Smooth muscle cell (in vitro differentiated cells): ENCODE results near the gene YY1AP1. TPM values are rescaled to one million over a fixed set of nuclear protein-coding genes. Genes with fewer than 3 reads are reported as not detected.
"Not testable (repeated sequence)": the region's sequence is repeated elsewhere in the genome, so short reads cannot be mapped to it uniquely, and the experiment has no call there.

ENCODE experiments used
- DNase-seq: peaks from one replicate; lab custom pipeline; 2025; ENCODE audit not compliant: unreplicated experiment; lab: John Stamatoyannopoulos, UW
- H2AFZ ChIP-seq: fragments of 200-600 bp; sonication (generic); 2 replicates; pipeline ENCODE4 v1.6.0; 2016; ENCODE audit warnings: antibody characterized with exemption, low read depth, mild to moderate bottlenecking
- H3F3A ChIP-seq: fragments of 200-600 bp; sonication (generic); 2 replicates; pipeline ENCODE4 v1.6.0; 2017; ENCODE audit warnings: antibody characterized with exemption, low read depth
- H3K27ac ChIP-seq: fragments of 200-600 bp; sonication (generic); 2 replicates; pipeline ENCODE4 v1.5.1; 2016; ENCODE audit warnings: low read depth, mild to moderate bottlenecking
- H3K27me3 ChIP-seq: fragments of 200-600 bp; sonication (generic); 2 replicates; pipeline ENCODE4 v1.6.1; 2016; ENCODE audit warnings: low read depth, mild to moderate bottlenecking
- H3K36me3 ChIP-seq: fragments of 200-600 bp; sonication (generic); 2 replicates; pipeline ENCODE4 v1.5.1; 2016; ENCODE audit warnings: low read depth
- H3K4me1 ChIP-seq: fragments of 200-600 bp; sonication (generic); 2 replicates; pipeline ENCODE4 v1.5.1; 2016; ENCODE audit warnings: low read depth
- H3K4me2 ChIP-seq: fragments of 200-600 bp; sonication (generic); 2 replicates; pipeline ENCODE4 v1.6.0; 2016; ENCODE audit warnings: mild to moderate bottlenecking
- H3K4me3 ChIP-seq: fragments of 200-600 bp; sonication (generic); 2 replicates; pipeline ENCODE4 v1.5.1; 2016; ENCODE audit warnings: mild to moderate bottlenecking
- H3K79me2 ChIP-seq: fragments of 200-600 bp; sonication (generic); 2 replicates; pipeline ENCODE4 v1.6.0; 2016; ENCODE audit warnings: low read depth, mild to moderate bottlenecking
- H3K9ac ChIP-seq: fragments of 200-600 bp; sonication (generic); 2 replicates; pipeline ENCODE4 v1.6.0; 2016; ENCODE audit warnings: low read depth
- H3K9me3 ChIP-seq: fragments of 200-600 bp; sonication (generic); replicated peaks from 2 replicates; pipeline ENCODE4 v1.5.1; 2016; ENCODE audit warnings: low read depth
- H4K20me1 ChIP-seq: fragments of 200-600 bp; sonication (generic); 2 replicates; pipeline ENCODE4 v1.6.0; 2016; ENCODE audit warnings: low read depth
- CTCF ChIP-seq: fragments of 200-600 bp; sonication (generic); IDR thresholded peaks from 2 replicates; pipeline ENCODE4 v1.5.1; 2017; ENCODE audit warnings: borderline replicate concordance, mild to moderate bottlenecking, antibody characterized with exemption; ENCODE audit not compliant: insufficient read depth, poor library complexity, severe bottlenecking
- WGBS: methylation state at CpG from one replicate; pipeline ENCODE4 v1.1.7; 2016; ENCODE audit warnings: low lambda C conversion rate; 5-methylcytosine and 5-hydroxymethylcytosine counted together
- polyA plus RNA-seq: library from polyadenylated mRNA; unstranded; fragments of >200 nt; fragmentation: Nextera tagmentation; extraction: Ambion mirVana; gene quantifications from 2 replicates; pipeline ENCODE4 v1.2.1, GENCODE V29; 2016
- total RNA-seq: library from RNA; depleted of rRNA; stranded (reverse); fragments of >200 nt; gene quantifications from 2 replicates; pipeline ENCODE4 v1.2.3, GENCODE V29; 2014

Gene YY1AP1
- total and polyA plus RNA-seq, 2 experiments from 2014 or later: 27.8 to 33.9 TPM

GRCh38 chr1:155713075-155713474 lies 24.5 kb upstream of the YY1AP1 start:
- no peak overlapping the region for H3K27ac ChIP-seq
- 98% methylated on average over 2 of the region's 2 CpGs for WGBS
- H2AFZ ChIP-seq: no peak overlapping the region
- no peaks in the 10 kb centered on the region for H3K4me1 ChIP-seq
- peaks cover 3% of the 10 kb centered on the region for H4K20me1 ChIP-seq
- no peak overlapping the region for H3K4me3 ChIP-seq
- TF ChIP-seq CTCF: no peak
- no peak overlapping the region for H3K4me2 ChIP-seq
- DNase-seq: no peak
- H3K9me3 ChIP-seq: no peaks in the 10 kb centered on the region
- H3K79me2 ChIP-seq: peaks cover 17% of the 10 kb centered on the region
- no peaks in the 10 kb centered on the region for H3K27me3 ChIP-seq
- no peaks in the 10 kb centered on the region for H3F3A ChIP-seq
- no peak overlapping the region for H3K9ac ChIP-seq
- peaks cover 8% of the 10 kb centered on the region for H3K36me3 ChIP-seq

DNA sequence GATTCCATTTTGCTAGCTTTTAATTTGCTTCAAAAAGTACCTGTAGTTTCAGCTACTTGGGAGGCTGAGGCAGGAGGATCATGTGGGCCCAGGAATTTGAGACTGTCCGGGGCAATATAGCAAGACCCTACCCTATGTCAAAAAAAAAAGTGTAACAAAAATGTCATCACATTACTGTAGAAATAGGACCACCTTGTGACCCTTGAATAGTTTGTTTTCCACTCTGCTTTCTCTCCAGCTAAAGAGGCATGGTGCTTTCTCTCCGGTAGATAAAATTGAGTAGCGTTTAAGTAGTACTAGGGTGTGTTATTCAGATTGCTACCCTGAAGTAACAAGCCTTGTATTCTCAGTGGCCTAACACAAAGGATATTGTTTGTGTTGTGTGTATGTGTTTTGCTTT lies 24.1 kb upstream of the YY1AP1 start:
- H3K4me1 ChIP-seq, H3F3A ChIP-seq, H3K27me3 ChIP-seq, H2AFZ ChIP-seq, DNase-seq, H3K4me2 ChIP-seq, H3K9me3 ChIP-seq, H3K27ac ChIP-seq, H3K4me3 ChIP-seq, H3K9ac ChIP-seq, H4K20me1 ChIP-seq, H3K36me3 ChIP-seq: not testable (repeated sequence)
- H3K79me2 ChIP-seq: peaks cover 22% of the 10 kb centered on the region
- 96% methylated on average over 3 of the region's 3 CpGs for WGBS

DNA sequence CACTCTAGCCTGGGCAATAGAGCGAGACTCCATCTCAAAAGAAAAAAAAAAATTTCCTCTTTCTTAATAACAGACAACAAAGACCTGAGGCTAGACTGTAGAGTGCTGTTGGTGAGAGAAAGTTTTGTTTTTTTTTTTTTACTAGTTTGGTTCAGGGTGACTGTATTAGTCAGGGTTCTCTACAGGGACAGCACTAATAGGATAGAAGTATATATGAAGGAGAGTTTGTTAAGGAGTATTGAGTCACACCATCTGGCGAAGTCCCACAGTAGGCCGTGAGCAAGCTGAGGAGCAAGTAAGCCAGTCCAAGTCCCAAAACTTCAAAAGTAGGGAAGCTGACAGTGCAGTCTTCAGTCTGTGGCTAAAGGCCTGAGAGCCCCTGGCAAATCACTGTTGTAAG lies 22.9 kb upstream of the YY1AP1 start:
- H3K27me3 ChIP-seq, H3K9ac ChIP-seq, H3K4me1 ChIP-seq, H3K9me3 ChIP-seq, H3F3A ChIP-seq, H3K4me2 ChIP-seq, H2AFZ ChIP-seq, H3K4me3 ChIP-seq, H3K36me3 ChIP-seq, H3K27ac ChIP-seq, DNase-seq: not testable (repeated sequence)
- Histone ChIP-seq H3K79me2 (peaks cover 32% of the 10 kb centered on the region), H4K20me1 (peaks cover 13% of the 10 kb centered on the region)
- 100% methylated on average over 3 of the region's 3 CpGs for WGBS

- TF ChIP-seq CTCF: no peak
- no peak for DNase-seq
- H3K9me3 ChIP-seq: no peaks in the 10 kb centered on the region
- no peaks in the 10 kb centered on the region for H3K4me1 ChIP-seq
- H3K9ac ChIP-seq: no peak overlapping the region
- H3K4me2 ChIP-seq: no peak overlapping the region
- WGBS: 97% methylated on average over 3 of the region's 3 CpGs
- peaks cover 31% of the 10 kb centered on the region for H4K20me1 ChIP-seq
- no peaks in the 10 kb centered on the region for H3K27me3 ChIP-seq
- H3K36me3 ChIP-seq: peaks cover 8% of the 10 kb centered on the region
- H3F3A ChIP-seq: no peaks in the 10 kb centered on the region
- peaks cover 49% of the 10 kb centered on the region for H3K79me2 ChIP-seq
- no peak overlapping the region for H2AFZ ChIP-seq
- H3K27ac ChIP-seq: no peak overlapping the region
- no peak overlapping the region for H3K4me3 ChIP-seq
These were observed 20.8 kb upstream of the YY1AP1 start for GRCh38 chr1:155709391-155709790.

GRCh38 chr1:155706139-155706538 lies 17.6 kb upstream of the YY1AP1 start:
- Histone ChIP-seq H3K9me3 (no peaks in the 10 kb centered on the region), H4K20me1 (peaks cover 40% of the 10 kb centered on the region), H2AFZ (no peak overlapping the region), H3K79me2 (peaks cover 69% of the 10 kb centered on the region), H3F3A (no peaks in the 10 kb centered on the region), H3K27ac (no peak overlapping the region), H3K9ac (no peak overlapping the region), H3K4me1 (no peaks in the 10 kb centered on the region), H3K4me2 (no peak overlapping the region), H3K4me3 (no peak overlapping the region), H3K27me3 (no peaks in the 10 kb centered on the region), H3K36me3 (no peaks in the 10 kb centered on the region)
- WGBS: 82% methylated on average over 5 of the region's 5 CpGs
- DNase-seq: no peak
- TF ChIP-seq CTCF: no peak

DNA sequence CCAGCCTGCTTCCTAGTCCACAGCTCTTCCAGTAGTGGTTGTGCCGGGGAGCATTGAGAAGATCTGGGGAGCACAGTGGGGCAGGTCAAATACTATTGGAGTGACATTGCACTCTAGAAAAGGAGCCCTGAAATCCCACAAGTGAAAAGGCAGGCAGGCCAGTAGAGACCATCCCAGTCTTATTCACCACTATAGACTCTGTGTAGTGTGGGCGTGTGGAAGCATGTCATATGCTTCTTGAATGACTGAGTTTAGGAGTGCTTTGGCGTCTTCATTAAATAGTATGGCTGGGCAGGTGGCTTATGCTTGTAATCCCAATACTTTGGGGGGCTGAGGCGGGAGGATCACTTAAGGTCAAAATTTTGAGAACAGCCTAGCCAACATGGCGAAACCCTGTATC lies 15.8 kb upstream of the YY1AP1 start:
- H3K27me3 ChIP-seq, H3K27ac ChIP-seq, H2AFZ ChIP-seq, H3K4me3 ChIP-seq, H3K4me1 ChIP-seq, H3K9ac ChIP-seq, H3K4me2 ChIP-seq, H3F3A ChIP-seq, H3K36me3 ChIP-seq, H3K9me3 ChIP-seq, DNase-seq: not testable (repeated sequence)
- Histone ChIP-seq H3K79me2 (peaks cover 73% of the 10 kb centered on the region), H4K20me1 (peaks cover 48% of the 10 kb centered on the region)
- 87% methylated on average over 5 of the region's 5 CpGs for WGBS
